ENCODE results near the gene PTPRG. TPM values are rescaled to one million over a fixed set of nuclear protein-coding genes. Genes with fewer than 3 reads are reported as not detected.

Gene PTPRG
- total RNA-seq, 1 donor from 2014 or later: 77.2 TPM

DNA sequence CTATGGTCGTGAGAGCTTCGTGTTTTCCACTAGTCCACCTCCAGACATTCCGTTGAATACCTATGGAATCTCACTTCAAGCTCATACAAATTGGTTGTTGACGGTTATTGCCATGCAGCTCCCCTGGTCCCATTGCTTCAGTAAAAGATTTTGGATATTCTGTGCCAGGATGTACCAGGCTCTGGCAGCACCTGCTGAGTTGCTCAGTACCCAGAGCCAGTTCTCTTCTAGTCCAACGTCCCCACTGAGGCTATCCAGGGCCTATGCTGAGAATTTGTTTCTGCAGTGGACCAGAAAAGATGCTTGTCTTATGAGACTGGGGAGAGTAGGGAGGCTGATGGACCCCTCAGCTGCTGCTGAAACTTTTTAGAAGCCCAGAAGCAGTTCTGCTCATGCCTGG, 533.1 kb downstream of the PTPRG start:
- TF ChIP-seq, protein P1, sequence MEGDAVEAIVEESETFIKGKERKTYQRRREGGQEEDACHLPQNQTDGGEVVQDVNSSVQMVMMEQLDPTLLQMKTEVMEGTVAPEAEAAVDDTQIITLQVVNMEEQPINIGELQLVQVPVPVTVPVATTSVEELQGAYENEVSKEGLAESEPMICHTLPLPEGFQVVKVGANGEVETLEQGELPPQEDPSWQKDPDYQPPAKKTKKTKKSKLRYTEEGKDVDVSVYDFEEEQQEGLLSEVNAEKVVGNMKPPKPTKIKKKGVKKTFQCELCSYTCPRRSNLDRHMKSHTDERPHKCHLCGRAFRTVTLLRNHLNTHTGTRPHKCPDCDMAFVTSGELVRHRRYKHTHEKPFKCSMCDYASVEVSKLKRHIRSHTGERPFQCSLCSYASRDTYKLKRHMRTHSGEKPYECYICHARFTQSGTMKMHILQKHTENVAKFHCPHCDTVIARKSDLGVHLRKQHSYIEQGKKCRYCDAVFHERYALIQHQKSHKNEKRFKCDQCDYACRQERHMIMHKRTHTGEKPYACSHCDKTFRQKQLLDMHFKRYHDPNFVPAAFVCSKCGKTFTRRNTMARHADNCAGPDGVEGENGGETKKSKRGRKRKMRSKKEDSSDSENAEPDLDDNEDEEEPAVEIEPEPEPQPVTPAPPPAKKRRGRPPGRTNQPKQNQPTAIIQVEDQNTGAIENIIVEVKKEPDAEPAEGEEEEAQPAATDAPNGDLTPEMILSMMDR (conservative IDR thresholded peaks at IDR 0.05): no peak
- H3K4me1 Mint-ChIP-seq (ENCODE audit: unreplicated experiment): peaks cover 4% of the 10 kb centered on the region
- H3K27me3 Mint-ChIP-seq: no peaks in the 10 kb centered on the region
- H3K9me3 Mint-ChIP-seq: no peaks in the 10 kb centered on the region
- no peak for DNase-seq (ENCODE audit: extremely low spot score, unreplicated experiment)
- peaks cover 3% of the 10 kb centered on the region for H3K36me3 Mint-ChIP-seq
- H3K27ac Mint-ChIP-seq: no peak overlapping the region
- H3K4me3 Mint-ChIP-seq: no peak overlapping the region

DNA sequence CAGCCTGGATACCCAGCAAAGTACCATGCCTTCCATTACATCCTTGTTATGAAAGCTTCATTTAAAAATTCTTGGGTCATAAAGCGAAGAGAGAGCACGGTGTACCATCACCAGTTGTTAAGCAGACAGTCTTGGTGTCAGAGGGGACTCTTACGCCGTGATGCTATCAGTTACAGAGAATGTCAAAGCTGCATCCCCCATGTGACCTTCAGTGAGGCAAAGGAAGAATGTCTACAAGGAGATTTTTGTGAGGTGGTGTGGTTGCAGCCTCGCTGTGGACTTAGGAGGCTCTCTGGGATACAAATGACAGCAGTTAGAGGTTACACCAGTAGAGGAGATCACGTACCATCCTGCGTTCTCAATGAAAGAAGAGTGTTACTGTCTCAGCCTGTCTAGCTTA, 533.7 kb downstream of the PTPRG start:
- H3K9me3 Mint-ChIP-seq: no peaks in the 10 kb centered on the region
- no peak for DNase-seq (ENCODE audit: extremely low spot score, unreplicated experiment)
- H3K36me3 Mint-ChIP-seq: peaks cover 3% of the 10 kb centered on the region
- no peak overlapping the region for H3K27ac Mint-ChIP-seq
- H3K4me1 Mint-ChIP-seq (ENCODE audit: unreplicated experiment): peaks cover 4% of the 10 kb centered on the region
- no peaks in the 10 kb centered on the region for H3K27me3 Mint-ChIP-seq
- TF ChIP-seq, protein P1 (conservative IDR thresholded peaks at IDR 0.05): no peak
- H3K4me3 Mint-ChIP-seq: no peak overlapping the region

DNA sequence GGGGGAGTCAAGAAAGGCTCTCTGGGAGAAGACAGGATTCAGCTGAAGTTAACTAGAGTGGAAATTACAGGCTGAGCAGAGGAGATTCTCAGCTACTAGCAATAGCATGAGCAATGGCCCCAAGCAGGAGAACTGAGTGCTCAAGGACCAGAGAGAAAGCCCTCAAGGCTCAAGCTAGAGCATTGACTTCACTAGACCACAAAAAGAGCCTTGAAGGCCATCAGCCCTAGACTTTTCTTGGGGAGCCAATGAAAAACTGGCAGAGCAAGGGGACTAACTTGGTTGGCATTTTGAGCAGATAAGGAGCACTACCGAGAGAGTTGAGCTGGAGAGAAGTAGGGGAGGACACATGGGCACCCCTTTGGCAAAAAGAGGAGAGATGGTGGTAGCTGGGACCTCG, 534.4 kb downstream of the PTPRG start:
- Mint-ChIP-seq H3K4me3 (no peak overlapping the region), H3K27ac (no peak overlapping the region), H3K36me3 (peaks cover 3% of the 10 kb centered on the region), H3K9me3 (no peaks in the 10 kb centered on the region), H3K4me1 (ENCODE audit: unreplicated experiment) (peaks cover 4% of the 10 kb centered on the region), H3K27me3 (no peaks in the 10 kb centered on the region)
- DNase-seq (ENCODE audit: extremely low spot score, unreplicated experiment): no peak
- TF ChIP-seq, protein P1 (conservative IDR thresholded peaks at IDR 0.05): no peak

DNA sequence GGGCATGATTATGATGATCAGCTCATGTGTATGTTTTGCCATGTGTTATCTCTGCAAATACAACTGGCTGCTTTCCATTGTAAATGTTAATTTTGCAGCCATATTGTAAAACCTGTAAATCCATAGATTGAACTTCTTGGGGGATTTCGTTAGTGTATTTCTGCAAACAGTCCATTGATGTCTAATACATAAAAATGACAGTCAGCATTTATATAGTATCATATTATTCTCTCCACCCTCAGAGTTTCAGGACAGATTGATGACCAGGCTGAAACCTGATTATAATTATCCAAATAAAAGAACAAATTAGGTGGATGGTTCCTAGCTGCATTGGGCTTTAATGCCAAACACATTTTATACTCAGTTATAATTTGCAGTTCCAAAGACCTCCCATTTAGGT, 535.1 kb downstream of the PTPRG start:
- peaks cover 3% of the 10 kb centered on the region for H3K36me3 Mint-ChIP-seq
- peaks cover 6% of the 10 kb centered on the region for H3K4me1 Mint-ChIP-seq (ENCODE audit: unreplicated experiment)
- H3K4me3 Mint-ChIP-seq: no peak overlapping the region
- no peaks in the 10 kb centered on the region for H3K27me3 Mint-ChIP-seq
- no peak for DNase-seq (ENCODE audit: extremely low spot score, unreplicated experiment)
- TF ChIP-seq, protein P1 (conservative IDR thresholded peaks at IDR 0.05): no peak
- H3K9me3 Mint-ChIP-seq: no peaks in the 10 kb centered on the region
- no peak overlapping the region for H3K27ac Mint-ChIP-seq

DNA sequence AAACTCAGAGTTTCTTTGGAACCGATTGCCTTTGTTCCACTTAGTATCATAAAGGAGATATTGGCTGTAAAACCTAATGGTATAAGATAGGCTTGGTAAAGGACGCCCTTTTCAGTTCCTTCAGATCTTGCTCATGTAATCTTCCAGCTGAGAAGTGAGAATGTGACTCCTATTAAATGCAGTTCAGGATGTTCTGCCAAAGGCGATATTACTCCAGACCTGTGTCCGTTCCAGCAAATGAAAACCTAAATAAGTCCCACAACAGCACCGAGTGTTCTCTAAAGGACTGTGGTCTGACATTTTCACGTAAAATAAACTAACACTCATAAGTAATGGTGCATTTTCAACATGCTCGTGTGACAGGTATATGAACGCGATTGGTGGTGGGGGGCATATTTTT, 535.8 kb downstream of the PTPRG start:
- Mint-ChIP-seq H3K9me3 (no peaks in the 10 kb centered on the region), H3K27me3 (no peaks in the 10 kb centered on the region), H3K4me1 (ENCODE audit: unreplicated experiment) (peaks cover 12% of the 10 kb centered on the region), H3K4me3 (no peak overlapping the region), H3K36me3 (peaks cover 3% of the 10 kb centered on the region), H3K27ac (no peak overlapping the region)
- TF ChIP-seq, protein P1 (conservative IDR thresholded peaks at IDR 0.05): no peak
- no peak for DNase-seq (ENCODE audit: extremely low spot score, unreplicated experiment)

Data from type B pancreatic cell (in vitro differentiated cells).